ENCODE results near the gene SRP9.
A peak's percentile ranks its signal among the peaks of the same experiment; 100 is the strongest.

The SRP9 gene

GRCh38 chr1:225777583-225778336, at the start of gene SRP9:
TSS of gene SRP9 (plus strand) at chr1:225777826. CDS start at chr1:225777941, 115 bp downstream.
- peak; percentile 97 to 98 for DNase-seq (ENCODE audit: extremely low read depth in 1 of 2, low read depth in 1 of 2)

- DNase-seq (ENCODE audit: extremely low read depth in 1 of 2, low read depth in 1 of 2) = no peak
Measured at GRCh38 chr1:225731491-225731890, 46.1 kb upstream of the SRP9 start.

GRCh38 chr1:225733254-225733653, 44.4 kb upstream of the SRP9 start:
- no peak for DNase-seq (ENCODE audit: extremely low read depth in 1 of 2, low read depth in 1 of 2)

GRCh38 chr1:225735252-225736149, 42.1 kb upstream of the SRP9 start:
- DNase-seq (ENCODE audit: extremely low read depth in 1 of 2, low read depth in 1 of 2) = no peak

GRCh38 chr1:225736437-225737098, 41.1 kb upstream of the SRP9 start:
- no peak for DNase-seq (ENCODE audit: extremely low read depth in 1 of 2, low read depth in 1 of 2)

GRCh38 chr1:225737161-225737560, 40.5 kb upstream of the SRP9 start:
- no peak for DNase-seq (ENCODE audit: extremely low read depth in 1 of 2, low read depth in 1 of 2)

- DNase-seq (ENCODE audit: extremely low read depth in 1 of 2, low read depth in 1 of 2) = no peak
Measured at GRCh38 chr1:225737866-225738265, 39.8 kb upstream of the SRP9 start.

GRCh38 chr1:225738763-225739162, 38.9 kb upstream of the SRP9 start:
- DNase-seq (ENCODE audit: extremely low read depth in 1 of 2, low read depth in 1 of 2) = no peak

GRCh38 chr1:225739542-225740107, 38.0 kb upstream of the SRP9 start:
- DNase-seq (ENCODE audit: extremely low read depth in 1 of 2, low read depth in 1 of 2) = no peak

GRCh38 chr1:225744745-225745144, 32.9 kb upstream of the SRP9 start:
- no peak for DNase-seq (ENCODE audit: extremely low read depth in 1 of 2, low read depth in 1 of 2)

- DNase-seq (ENCODE audit: extremely low read depth in 1 of 2, low read depth in 1 of 2) = no peak
Measured at GRCh38 chr1:225745273-225745672, 32.4 kb upstream of the SRP9 start.

GRCh38 chr1:225746361-225747179, 31.1 kb upstream of the SRP9 start:
- DNase-seq (ENCODE audit: extremely low read depth in 1 of 2, low read depth in 1 of 2) = no peak

GRCh38 chr1:225747566-225747965, 30.1 kb upstream of the SRP9 start:
- DNase-seq (ENCODE audit: extremely low read depth in 1 of 2, low read depth in 1 of 2) = no peak

- no peak for DNase-seq (ENCODE audit: extremely low read depth in 1 of 2, low read depth in 1 of 2)
Measured at GRCh38 chr1:225748529-225748928, 29.1 kb upstream of the SRP9 start.

GRCh38 chr1:225749706-225750105, 27.9 kb upstream of the SRP9 start:
- DNase-seq (ENCODE audit: extremely low read depth in 1 of 2, low read depth in 1 of 2) = no peak

GRCh38 chr1:225750420-225750819, 27.2 kb upstream of the SRP9 start:
- no peak for DNase-seq (ENCODE audit: extremely low read depth in 1 of 2, low read depth in 1 of 2)

GRCh38 chr1:225750875-225751824, 26.5 kb upstream of the SRP9 start:
- no peak for DNase-seq (ENCODE audit: extremely low read depth in 1 of 2, low read depth in 1 of 2)

GRCh38 chr1:225752245-225752644, 25.4 kb upstream of the SRP9 start:
- DNase-seq (ENCODE audit: extremely low read depth in 1 of 2, low read depth in 1 of 2) = no peak
